Islet precursor cell (in vitro differentiated cells): ENCODE measurements around the gene SHTN1.

Experiments used
- DNase-seq: peaks from one replicate; pipeline ENCODE4 v3.0.0-alpha.2; 2018

The SHTN1 gene

GRCh38 chr10:116831790-116832189 is 173.2 kb downstream of the SHTN1 start:
- no peak for DNase-seq
